A673 (cell line): ENCODE results near the gene AGMAT. TPM values are rescaled to one million over a fixed set of nuclear protein-coding genes. Genes with fewer than 3 reads are reported as not detected.

Experiments used
- BruUV-seq: library from RNA; stranded (reverse); fragments of 400-500 nt; replicated peaks from 2 replicates; lab custom pipeline; 2021; lab: Mats Ljungman, UMichigan
- CTCF ChIA-PET: fragments of 300-600 bp; sonication (Branson Sonifier 250); formaldehyde crosslinking; loops from one replicate; lab custom pipeline; 2022; ENCODE audit warnings: antibody characterized with exemption; lab: Charles Lee
- POLR2A ChIA-PET: fragments of 300-600 bp; sonication (Branson Sonifier 250); formaldehyde crosslinking; loops from one replicate; lab custom pipeline; 2022; ENCODE audit warnings: antibody characterized with exemption; ENCODE audit not compliant: low non-redundant PET; lab: Charles Lee
- DNase-seq: peaks from one replicate; pipeline ENCODE4 v3.0.0-alpha.2; 2015; ENCODE audit warnings: low spot score
- H3K27ac ChIP-seq: fragments of 200-600 bp; sonication (generic); 2 replicates; pipeline ENCODE4 v1.5.1; 2016; ENCODE audit warnings: mixed run types, low read depth, mild to moderate bottlenecking, mixed read lengths, antibody characterized with exemption, low read length; ENCODE audit not compliant: poor library complexity, severe bottlenecking
- H3K27me3 ChIP-seq: fragments of 200-600 bp; sonication (generic); replicated peaks from 2 replicates; pipeline ENCODE4 v1.6.1; 2017; ENCODE audit warnings: mixed run types, low read depth, mild to moderate bottlenecking, mixed read lengths, antibody characterized with exemption, low read length; ENCODE audit not compliant: insufficient read depth, poor library complexity
- H3K36me3 ChIP-seq: fragments of 200-600 bp; sonication (generic); 2 replicates; pipeline ENCODE4 v1.6.1; 2016; ENCODE audit warnings: mixed run types, mild to moderate bottlenecking, mixed read lengths, antibody characterized with exemption, low read length; ENCODE audit not compliant: insufficient read depth, poor library complexity, severe bottlenecking
- H3K4me1 ChIP-seq: fragments of 200-600 bp; sonication (generic); 2 replicates; pipeline ENCODE4 v1.6.1; 2017; ENCODE audit warnings: mixed run types, mild to moderate bottlenecking, mixed read lengths, antibody characterized with exemption, low read length; ENCODE audit not compliant: insufficient read depth, poor library complexity, severe bottlenecking
- H3K4me3 ChIP-seq: fragments of 200-600 bp; sonication (generic); 2 replicates; pipeline ENCODE4 v1.5.1; 2016; ENCODE audit warnings: low read depth, mixed run types, mild to moderate bottlenecking, mixed read lengths, low read length; ENCODE audit not compliant: poor library complexity, severe bottlenecking
- H3K9me3 ChIP-seq: fragments of 200-600 bp; sonication (generic); 2 replicates; pipeline ENCODE4 v1.6.1; 2016; ENCODE audit warnings: mixed run types, low read depth, mild to moderate bottlenecking, mixed read lengths, antibody characterized with exemption, low read length; ENCODE audit not compliant: poor library complexity, severe bottlenecking
- CTCF ChIP-seq: fragments of 300-800, 200-600 bp; sonication (generic); conservative IDR thresholded peaks from 2 replicates; pipeline ENCODE4 v1.5.1; 2017; ENCODE audit warnings: low read depth, mild to moderate bottlenecking, antibody characterized with exemption, low read length, moderate library complexity, mixed read lengths
- EZH2 ChIP-seq: fragments of 200-600 bp; sonication (generic); IDR thresholded peaks from 2 replicates; pipeline ENCODE4 v1.6.1; 2017; ENCODE audit warnings: borderline replicate concordance, low read depth, mild to moderate bottlenecking, mixed read lengths, antibody characterized with exemption, low read length; ENCODE audit not compliant: poor library complexity, severe bottlenecking
- intact Hi-C: fragments of 100-400 bp; cut with micrococcal nuclease; formaldehyde crosslinking; loops from one replicate; pipeline ENCODE4 v1.10.0; 2022; ENCODE audit not compliant: unreplicated experiment
- total RNA-seq: library from RNA; stranded (reverse); gene quantifications from 2 replicates; pipeline ENCODE4 v1.2.3, GENCODE V29; 2021

AGMAT gene
- total RNA-seq, 1 experiment from 2014 or later, result 0.11 TPM

GRCh38 chr1:15618655-15619525 is 34.0 kb upstream of the AGMAT start:
- Histone ChIP-seq H3K27me3 (no peaks in the 10 kb centered on the region), H3K4me3 (peak overlapping the region; percentile 89), H3K36me3 (no peaks in the 10 kb centered on the region), H3K9me3 (no peaks in the 10 kb centered on the region), H3K4me1 (peaks cover 10% of the 10 kb centered on the region), H3K27ac (peak overlapping the region; percentile 91)
- POLR2A ChIA-PET, result no interaction called here
- intact Hi-C loops, result no loop called here
- CTCF ChIA-PET, result no interaction called here
- BruUV-seq, result TSS peak; percentile 69
- TF ChIP-seq CTCF, result no peak
- no peak for TF ChIP-seq EZH2
- no peak for DNase-seq

- no TSS peak for BruUV-seq
- Histone ChIP-seq H3K9me3 (no peaks in the 10 kb centered on the region), H3K27ac (peak overlapping the region; percentile 91), H3K36me3 (no peaks in the 10 kb centered on the region), H3K4me3 (peak overlapping the region; percentile 89), H3K4me1 (peaks cover 10% of the 10 kb centered on the region), H3K27me3 (no peaks in the 10 kb centered on the region)
- no peak for TF ChIP-seq EZH2
- no peak for TF ChIP-seq CTCF
- intact Hi-C loops, result no loop called here
- ChIA-PET POLR2A (interaction anchor here (0.6 kb wide), 1 partner anchor 25 kb away, joined by 3 read pairs; no protein-coding TSS in a partner anchor), CTCF (no interaction called here)
- DNase-seq, result no peak
These were observed 33.3 kb upstream of the AGMAT start for GRCh38 chr1:15618077-15618654.

- ChIA-PET CTCF (no interaction called here), POLR2A (interaction anchor here (0.6 kb wide), 1 partner anchor 24 kb away, joined by 3 read pairs; no protein-coding TSS in a partner anchor)
- H3K4me1 ChIP-seq, result peaks cover 10% of the 10 kb centered on the region
- intact Hi-C loops, result no loop called here
- H3K27ac ChIP-seq, result peak within 1 kb of the TSS; percentile 91
- no peaks in the 10 kb centered on the region for H3K9me3 ChIP-seq
- no peaks in the 10 kb centered on the region for H3K27me3 ChIP-seq
- no peaks in the 10 kb centered on the region for H3K36me3 ChIP-seq
- peak; percentile 100 for DNase-seq
- TF ChIP-seq CTCF (no peak), EZH2 (no peak)
- BruUV-seq, result no TSS peak
- peak within 1 kb of the TSS; percentile 89 for H3K4me3 ChIP-seq
These were observed 32.6 kb upstream of the AGMAT start, which contains the start of gene DDI2 for GRCh38 chr1:15617173-15618076. TSS of gene DDI2 (plus strand) at chr1:15617458. CDS start at chr1:15617671, 213 bp downstream.
